Measurements from ENCODE around the gene AGPS.
"Not testable (repeated sequence)": the region's sequence is repeated elsewhere in the genome, so short reads cannot be mapped to it uniquely, and the experiment has no call there.

Gene AGPS

DNA sequence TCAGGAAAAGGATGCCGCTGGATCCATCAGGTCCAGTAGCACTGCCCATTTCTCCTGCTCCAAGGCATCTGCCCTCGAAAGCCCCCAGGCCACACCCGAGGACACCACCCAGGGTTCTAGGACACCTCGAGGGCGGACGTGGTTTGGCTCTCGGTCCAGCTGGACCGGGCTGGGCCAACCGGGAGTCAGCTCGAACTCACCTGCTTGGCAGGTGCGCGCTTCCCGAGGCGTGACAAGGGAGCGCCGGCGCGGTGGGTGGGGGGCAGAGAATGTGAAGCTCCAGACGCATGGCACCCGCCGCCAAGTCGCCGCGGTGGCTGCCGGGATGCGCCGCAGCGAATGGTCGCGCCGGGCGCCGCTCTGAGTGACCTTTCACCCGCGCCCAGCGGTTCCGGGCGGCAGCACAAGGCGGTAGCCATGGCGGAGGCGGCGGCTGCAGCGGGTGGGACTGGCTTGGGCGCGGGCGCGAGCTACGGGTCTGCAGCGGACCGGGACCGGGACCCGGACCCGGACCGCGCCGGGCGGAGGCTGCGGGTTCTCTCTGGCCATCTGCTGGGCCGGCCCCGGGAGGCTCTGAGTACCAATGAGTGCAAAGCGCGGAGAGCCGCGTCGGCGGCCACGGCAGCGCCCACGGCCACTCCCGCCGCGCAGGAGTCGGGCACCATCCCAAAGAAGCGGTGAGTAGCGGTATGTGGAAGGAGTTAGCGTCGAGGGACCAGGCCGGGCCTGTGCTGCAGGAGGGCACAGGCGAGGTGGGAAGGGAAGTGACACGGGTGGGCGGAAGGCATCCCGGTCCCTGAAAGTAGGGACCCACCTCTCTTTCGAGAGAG, at the start of gene AGPS:
Gene AGPS (plus strand): TSS at position 401 of the 830 bp plus-strand sequence. CDS start 17 bp downstream, at position 418.
- peak; percentile 20 for DNase-seq

DNA sequence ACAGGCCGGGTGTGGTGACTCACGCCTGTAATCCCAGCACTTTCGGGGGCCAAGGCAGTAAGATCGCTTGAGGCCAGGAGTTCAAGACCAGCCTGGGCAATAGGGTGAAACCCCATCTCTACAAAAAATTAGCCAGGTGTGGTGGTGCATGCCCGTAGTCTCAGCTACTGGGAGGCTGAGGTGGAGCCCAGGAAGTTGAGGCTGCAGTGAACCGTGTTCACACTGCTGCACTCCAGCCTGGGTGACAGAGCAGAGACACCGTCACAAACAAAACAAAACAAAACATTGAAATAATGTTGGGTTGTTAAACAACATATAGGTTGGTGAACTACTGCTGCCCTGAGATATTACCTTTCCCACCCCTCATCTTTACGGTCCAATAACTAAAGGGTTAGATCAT, 48.8 kb upstream of the AGPS start:
- DNase-seq: no peak

DNA sequence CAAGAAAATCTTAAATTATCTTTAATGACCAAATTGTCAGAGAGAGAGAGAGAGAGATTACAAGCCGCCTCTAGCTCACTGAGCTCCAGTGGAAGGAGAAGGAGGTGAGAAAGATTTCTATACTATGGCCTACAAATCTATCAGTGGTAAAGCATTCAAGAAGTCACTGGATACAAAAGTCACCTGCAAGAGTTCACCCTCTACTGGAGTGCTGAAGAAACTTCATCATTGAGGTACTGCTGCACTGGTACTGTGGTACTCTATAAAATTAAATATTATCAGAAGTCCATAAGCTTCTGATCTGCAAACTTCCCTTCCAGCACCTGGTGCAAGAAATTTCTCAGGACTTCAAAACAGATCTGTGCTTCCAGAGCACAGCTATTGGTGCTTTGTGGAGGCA, 48.3 kb upstream of the AGPS start:
- DNase-seq: no peak

DNA sequence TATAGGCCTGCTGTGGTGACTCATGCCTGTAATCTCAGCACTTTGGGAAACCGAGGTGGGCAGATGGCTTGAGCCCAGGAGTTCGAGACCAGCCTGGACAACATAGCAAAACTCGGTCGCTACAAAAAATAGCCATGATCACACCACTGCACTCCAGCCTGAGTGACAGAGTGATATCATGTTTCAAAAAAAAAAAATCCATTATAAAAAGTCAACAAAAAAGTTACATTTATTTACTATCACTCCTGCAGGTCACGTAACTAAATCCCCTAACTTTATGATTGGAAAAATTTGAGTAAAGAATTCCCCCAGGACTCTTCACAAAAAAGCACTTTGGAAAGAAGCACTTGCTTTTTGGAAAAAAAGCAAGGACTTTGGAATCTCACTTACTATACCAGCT, 46.4 kb upstream of the AGPS start:
- no peak for DNase-seq

DNA sequence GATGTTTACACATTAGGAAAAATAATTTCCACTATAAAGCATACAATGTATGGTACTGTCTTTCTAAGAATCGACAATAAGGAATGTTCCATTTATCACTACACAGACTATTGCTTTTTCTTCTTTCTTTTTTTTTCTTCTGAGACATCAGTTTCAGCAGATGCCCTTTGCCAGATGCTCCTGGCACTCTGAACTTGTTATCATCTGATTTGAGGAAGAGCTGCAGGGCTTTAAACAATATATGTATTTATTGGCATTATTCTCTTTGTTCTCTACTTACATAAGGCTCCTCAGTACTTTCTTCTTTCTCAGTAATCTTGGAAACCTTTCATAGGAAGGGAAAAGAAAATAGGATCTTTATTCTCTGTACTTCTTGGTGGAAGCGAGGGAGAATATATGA, 45.0 kb upstream of the AGPS start:
- DNase-seq: no peak

DNA sequence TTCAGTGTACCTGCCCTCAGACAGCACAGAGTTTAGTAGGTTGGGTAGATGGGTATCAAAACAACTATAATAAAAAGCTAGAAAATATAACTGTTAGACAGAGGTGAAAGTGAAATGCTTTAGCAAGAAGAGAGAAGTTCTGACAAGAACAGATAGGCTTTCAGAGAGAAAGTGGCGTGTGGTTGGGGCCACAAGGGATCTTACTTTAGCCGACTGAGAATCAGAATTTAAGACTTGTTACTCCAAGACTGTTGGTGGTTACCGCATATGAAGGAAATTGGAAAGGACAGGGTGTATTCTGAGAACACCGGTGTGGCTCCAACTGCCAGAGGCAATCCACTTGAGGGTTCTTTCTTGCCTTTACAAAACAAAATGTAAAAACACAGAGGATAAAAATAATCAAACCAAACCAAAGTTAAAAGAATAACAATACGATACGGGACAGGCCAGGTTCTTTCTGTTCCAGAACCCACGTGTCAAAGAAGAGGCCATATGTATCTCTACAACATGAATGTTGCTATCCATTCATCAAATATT, 44.4 kb upstream of the AGPS start:
- no peak for DNase-seq

DNA sequence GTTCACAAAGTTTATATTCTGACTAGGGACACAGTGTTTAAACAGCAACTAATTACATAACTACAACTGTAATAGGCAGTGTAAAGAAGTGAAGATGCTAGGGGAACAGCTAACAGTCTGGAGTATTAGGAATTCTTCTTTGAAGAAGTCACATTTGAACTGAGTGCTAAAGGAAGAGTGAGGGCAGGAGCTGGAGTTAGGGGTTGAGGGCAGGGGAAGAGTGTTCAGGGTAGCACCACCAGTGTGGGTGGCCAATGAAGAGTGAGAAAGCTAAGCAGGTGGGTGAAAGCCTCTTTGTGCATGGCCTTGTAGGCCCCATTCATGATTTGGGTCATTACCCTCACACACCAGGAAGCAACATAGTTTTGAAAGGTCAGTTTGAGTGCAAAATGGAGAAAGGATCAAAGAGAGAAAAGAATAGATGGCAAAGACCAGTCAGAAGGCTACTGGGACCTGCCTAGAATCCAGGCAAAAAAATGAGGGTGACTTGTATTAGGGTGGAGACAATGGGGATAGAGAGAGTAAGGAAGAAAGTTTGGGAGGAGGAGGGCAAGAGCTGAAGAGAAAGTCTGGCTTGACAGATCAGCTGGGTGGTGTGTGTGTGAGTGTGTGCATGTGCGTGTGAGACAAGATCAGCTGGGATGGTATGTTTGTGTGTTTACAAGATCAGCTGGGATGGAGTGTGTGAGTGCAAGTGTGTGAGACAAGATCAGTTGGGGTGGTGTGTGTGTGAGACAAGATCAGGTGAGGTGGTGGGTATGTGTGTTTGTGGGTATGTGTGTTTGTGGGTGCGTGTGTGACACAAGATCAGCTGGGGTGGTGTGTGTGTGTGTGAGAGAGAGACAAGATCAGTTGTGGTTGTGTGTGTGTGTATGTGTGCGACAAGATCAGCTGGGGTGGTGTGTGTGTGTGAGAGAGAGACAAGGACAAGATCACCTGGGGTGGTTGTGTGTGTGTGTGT, 43.6 kb upstream of the AGPS start:
- no peak for DNase-seq

DNA sequence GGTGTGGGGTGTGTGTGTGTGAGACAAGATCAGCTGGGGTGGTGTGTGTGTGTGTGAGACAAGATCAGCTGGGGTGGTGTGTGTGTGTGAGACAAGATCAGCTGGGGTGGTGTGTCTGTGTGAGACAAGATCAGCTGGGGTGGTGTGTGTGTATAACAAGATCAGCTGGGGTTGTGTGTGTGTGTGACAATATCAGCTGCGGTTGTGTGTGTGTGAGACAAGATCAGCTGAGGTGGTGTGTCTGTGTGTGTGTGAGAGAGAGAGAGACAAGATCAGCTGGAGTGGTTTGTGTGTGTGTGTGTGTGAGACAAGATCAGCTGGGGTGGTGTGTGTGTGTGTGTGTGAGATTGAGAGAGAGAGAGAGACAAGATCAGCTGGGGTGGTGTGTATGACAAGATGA, 41.9 kb upstream of the AGPS start:
- not testable (repeated sequence) for DNase-seq

DNA sequence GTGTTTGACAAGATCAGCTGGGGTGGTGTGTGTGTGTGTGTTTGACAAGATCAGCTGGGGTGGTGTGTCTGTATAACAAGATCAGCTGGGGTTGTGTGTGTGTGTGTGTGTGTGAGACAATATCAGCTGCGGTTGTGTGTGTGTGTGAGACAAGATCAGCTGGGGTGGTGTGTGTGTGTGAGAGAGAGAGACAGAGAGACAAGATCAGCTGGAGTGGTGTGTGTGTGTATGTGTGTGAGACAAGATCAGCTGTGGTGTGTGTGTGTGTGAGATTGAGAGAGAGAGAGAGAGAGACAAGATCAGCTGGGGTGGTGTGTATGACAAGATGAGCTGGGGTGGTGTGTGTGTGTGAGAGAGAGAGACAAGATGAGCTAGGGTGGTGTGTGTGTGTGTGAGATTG, 41.5 kb upstream of the AGPS start:
- not testable (repeated sequence) for DNase-seq

DNA sequence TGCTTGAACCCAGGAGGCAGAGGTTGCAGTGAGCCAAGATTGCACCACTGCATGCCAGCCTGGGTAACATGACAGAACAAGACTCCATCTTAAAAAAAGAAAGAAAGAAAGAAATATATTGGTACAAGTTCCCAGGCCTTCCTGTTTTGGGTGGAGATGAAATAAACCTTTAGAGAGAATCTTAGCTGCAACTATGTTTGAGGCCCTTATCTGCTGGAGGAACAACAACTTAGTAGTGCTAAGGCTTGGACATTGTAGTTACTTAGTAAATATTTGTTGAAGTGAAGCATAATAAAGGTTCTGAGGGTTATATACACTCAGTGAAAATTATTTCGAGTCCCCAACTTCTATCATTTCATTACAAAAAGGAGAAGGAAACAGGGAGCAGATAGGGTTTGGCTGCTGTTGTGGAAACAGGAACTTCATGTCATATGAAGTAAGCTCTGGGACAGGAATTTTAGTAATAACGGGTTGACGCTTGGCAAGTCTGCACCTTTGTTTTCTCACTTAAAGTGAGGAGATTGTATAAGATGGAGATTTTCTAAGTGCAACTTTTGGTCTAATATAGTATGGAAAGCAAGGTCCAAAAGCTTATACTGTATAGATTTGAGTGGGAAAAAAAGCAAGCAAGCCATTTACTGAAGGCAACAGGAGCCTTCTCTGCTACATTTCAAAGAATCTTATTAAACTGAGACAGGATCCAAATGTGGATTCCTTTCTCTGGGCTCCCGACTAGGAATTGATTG, 40.0 kb upstream of the AGPS start:
- no peak for DNase-seq

DNA sequence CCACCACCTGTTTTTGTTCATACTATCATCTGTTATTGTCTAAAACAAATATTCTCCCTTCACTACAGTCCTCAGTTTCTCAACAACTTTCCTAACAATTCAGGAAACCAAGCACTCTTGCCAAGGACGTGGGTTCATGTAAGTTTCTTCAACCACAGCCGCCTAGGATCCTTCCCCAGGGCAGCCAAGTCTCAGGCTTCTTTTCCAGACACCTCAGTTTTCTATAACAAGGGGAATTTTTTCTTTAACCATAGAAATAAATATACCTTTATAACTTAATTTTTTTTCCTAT, 39.4 kb upstream of the AGPS start:
- DNase-seq: no peak

DNA sequence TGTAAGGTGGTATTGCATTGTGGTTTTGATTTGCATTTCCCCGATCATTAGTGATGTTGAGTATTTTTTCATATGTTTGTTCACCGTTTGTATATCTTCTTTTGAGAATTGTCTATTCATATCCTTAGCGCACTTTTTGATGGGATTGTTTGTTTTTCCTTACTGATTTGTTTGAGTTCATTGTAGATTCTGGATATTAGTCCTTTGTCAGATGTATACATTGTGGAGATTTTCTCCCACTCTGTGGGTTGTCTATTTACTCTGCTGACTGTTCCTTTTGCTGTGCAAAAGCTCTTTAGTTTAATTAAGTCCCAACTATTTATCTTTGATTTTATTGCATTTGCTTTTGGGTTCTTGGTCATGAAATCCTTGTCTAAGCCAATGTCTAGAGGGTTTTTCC, 38.0 kb upstream of the AGPS start:
- DNase-seq: not testable (repeated sequence)

DNA sequence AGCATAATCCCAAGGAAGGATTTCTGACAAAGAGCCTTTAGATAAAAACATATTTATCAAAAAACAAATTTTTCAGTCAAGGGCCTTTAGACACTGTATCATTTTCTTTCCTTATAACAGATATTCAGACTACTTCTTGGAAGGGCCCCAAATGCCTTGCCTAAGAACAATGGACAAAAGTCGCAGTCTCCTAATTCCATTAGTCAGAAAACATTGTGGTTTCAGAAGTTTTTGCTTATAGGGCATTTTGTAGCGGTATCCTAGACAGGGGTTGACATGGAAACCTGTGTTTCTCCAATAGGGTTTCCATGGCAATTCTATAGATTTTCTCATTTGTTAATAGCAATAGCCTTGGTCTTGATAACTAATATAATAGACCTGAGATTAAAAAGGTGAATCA, 36.7 kb upstream of the AGPS start:
- DNase-seq: no peak

DNA sequence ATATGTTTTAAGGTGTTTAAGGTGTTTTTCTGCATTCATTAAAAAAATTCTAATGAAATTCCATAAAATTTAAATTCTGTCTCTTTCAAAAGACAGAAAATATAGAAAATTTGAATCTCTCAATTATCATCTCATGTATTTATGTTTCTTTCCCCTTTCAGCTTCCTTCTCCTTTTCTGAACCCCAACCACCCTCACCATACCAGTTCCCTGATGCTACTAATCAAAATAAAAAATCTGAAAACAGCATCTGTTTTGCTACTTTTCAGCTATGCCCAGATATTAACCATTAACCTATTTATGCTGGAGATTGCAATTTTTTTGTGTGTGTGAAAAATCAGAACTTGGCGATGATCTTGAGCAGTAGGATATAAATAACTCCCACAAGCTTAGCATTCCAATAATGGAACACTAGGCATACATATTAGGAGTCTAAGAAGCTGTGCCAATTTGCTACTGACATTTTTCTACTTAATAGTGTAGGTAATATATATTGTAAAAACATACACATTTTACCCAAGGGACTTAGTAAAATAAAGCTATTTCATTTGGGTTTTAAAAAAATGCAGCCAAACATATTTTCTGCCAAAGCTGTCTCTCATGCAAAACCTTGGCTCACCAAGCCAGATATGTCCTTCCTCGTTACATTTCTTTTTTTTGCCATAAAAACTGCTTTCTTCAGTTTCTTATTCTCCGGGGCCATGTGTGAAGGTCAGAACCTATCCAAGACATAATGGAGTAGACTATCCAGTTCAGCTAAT, 32.6 kb upstream of the AGPS start:
- DNase-seq: no peak

DNA sequence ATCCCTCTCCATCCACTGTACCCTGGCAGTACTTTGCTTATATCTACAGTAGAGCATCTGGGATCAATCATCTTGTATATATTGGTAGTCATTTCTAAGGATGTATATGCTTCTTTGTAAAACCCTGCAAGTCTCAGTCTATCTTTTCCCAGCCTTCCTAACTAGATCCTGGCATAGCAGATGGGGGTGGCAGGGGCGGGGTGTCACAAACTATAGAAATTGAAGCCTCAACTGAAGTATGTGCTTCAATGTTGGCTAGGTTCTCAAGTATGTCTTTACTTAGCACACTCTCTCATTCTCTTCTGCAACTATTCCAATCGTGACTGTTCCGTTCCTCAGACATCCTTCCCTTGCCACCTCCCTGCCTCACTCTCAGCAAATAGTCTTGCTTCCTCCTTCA, 30.1 kb upstream of the AGPS start:
- DNase-seq: no peak

DNA sequence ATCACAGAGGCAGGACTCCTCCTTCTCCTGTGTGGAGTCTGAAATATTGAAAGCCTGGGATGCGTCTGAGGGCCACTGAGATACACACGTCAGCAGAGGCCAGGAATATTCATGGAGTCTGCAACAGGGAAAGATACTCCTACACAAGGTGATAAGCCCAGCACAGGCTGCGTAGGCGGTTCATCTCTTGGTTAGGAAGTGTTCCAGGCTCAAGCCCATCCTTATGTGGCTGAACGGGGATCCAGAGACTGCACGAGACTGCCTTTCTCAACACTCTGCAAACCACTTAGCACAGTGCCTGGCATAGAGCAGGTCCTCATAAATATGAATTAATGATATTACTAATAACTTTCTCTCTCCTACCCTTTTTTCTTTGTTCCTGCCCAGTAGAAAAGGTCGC, 29.2 kb upstream of the AGPS start:
- no peak for DNase-seq

DNA sequence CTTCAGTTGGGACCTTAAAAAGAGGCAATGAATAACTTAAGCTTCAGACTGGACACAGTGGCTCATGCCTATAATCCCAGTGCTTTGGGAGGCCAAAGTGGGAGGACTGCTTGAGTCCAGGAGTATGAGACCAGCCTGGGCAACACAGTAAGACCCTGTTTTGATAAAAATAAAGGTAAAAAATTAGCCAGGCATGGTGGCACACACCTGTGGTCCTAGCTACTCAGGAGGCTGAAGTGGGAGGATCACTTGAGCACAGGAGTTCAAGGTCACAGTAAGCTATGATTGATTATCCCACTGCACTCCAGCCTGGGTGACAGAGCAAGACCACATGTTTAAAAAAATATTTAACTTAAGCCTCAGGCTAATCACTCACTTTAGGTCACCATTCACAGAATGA, 26.8 kb upstream of the AGPS start:
- DNase-seq: not testable (repeated sequence)

DNA sequence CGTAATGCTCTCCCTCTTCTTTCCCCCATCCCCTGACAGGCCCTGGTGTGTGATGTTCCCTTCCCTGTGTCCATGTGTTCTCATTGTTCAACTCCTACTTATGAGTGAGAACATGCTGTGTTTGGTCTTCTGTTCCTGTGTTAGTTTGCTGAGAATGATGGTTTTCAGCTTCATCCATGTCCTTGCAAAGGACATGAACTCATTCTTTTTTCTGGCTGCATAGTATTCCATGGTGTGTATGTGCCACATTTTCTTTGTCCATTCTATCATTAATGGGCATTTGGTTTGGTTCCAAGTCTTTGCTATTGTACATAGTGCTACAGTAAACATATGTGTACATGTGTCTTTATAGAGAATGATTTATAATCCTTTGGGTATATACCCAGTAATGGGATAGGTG, 24.6 kb upstream of the AGPS start:
- not testable (repeated sequence) for DNase-seq

DNA sequence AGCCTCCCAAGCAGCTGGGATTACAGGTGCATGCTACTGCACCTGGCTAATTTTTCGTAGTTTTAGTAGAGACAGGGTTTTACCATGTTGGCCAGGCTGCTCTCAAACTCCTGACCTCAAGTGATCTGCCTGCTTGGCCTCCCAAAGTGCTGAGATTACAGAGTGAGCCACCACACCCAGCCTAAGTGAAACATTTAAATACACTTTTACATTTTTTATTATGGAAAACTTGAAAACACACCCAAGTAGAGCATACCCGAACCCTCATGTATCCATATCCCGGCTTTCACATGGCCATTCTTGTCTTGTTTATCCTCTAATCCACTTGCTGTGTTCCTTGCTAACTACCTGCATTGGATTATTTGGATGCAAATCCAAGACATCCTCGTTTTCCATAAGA, 13.2 kb upstream of the AGPS start:
- DNase-seq: no peak

DNA sequence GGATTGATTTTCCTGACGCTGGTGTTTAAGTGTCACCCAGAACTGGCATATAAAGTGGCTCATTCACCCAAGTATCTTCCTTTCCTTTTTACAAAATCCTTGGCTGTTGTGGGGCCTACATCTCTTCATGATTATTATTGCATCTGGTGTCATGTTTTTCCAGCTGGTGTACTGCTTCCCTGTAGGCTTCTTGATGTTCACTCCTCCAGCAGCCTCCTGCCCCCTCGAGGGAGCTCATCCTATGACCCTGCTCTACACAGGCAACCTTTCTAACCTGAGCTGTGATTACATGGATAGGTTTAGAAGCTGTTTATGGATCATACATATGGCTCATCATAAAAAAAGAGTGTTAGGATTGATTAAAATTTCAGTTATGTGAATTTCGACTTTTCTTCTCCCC, 12.4 kb upstream of the AGPS start:
- DNase-seq: no peak

DNA sequence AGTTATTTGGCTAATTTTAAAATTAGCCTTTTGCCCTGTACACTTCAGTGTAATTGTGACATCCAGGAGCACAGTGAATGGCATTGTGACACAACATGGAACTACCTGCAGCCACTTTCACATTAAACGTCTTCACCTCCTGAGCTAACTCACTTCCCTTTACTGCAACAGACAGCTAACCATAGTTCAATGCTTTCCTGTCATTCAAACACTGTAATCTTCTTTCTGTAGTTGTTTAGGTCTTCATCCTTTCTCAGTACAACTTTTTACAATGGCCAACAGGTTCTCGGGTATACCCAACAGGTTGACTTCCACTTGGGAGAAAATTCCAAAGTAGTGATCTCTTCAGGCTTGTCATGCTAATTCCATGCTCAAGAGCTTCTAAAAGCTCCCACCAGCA, 8.6 kb upstream of the AGPS start:
- DNase-seq: no peak

DNA sequence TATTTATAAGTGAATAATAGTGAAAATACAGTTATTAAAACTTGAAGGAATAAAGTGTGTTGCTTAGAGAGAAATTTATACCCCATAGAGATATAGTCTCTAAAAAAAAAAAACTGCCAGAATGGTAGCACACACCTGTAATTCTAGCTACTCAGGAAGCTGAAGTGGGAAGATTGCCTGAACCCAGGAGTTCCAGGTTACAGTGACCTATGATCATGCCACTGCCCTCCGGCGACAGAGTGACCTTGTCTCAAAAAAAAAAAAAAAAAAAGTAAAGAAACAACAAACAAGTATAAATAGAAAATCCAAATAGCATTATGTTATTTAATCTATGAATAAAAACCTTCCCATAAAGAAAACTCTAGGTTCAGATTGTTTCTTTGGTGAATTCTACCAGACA, 7.4 kb upstream of the AGPS start:
- DNase-seq: no peak
